Astrocyte (in vitro differentiated cells and primary cell): Measurements from ENCODE around the gene ATP6V1E1.

Source experiments
- CTCF ChIP-seq: IDR thresholded peaks from 2 replicates; pipeline ENCODE4 v1.5.1; 2011; ENCODE audit warnings: low read depth, mild to moderate bottlenecking, inconsistent platforms, low read length, moderate library complexity; ENCODE audit not compliant: insufficient read depth
- EZH2 ChIP-seq: IDR thresholded peaks from 2 replicates; pipeline ENCODE4 v1.6.1; 2012; ENCODE audit warnings: mild to moderate bottlenecking, low read length, inconsistent platforms; ENCODE audit not compliant: insufficient read depth

GRCh38 chr22:17552737-17553136, 75.8 kb downstream of the ATP6V1E1 start:
- no peak for TF ChIP-seq CTCF
- TF ChIP-seq EZH2, result no peak
